DOHH2 (cell line): ENCODE results near the gene PRR23E.

ENCODE experiments used
- H3F3A ChIP-seq: fragments of 200-600 bp; sonication (generic), shearing (Covaris generic); 2 replicates; pipeline ENCODE4 v1.6.0; 2016; ENCODE audit warnings: antibody characterized with exemption, mild to moderate bottlenecking; ENCODE audit not compliant: control insufficient read depth, insufficient read depth
- H3K27ac ChIP-seq: fragments of 200-600 bp; sonication (generic); 2 replicates; pipeline ENCODE4 v1.5.1; 2014; ENCODE audit warnings: low read depth, mild to moderate bottlenecking, low read length, moderate library complexity
- H3K27me3 ChIP-seq: fragments of 200-600 bp; sonication (generic); 2 replicates; pipeline ENCODE4 v1.6.1; 2014; ENCODE audit warnings: mild to moderate bottlenecking, low read length, mixed read lengths; ENCODE audit not compliant: control insufficient read depth
- H3K36me3 ChIP-seq: fragments of 200-600 bp; sonication (generic); 2 replicates; pipeline ENCODE4 v1.6.1; 2014; ENCODE audit warnings: mild to moderate bottlenecking, low read length, moderate library complexity, mixed read lengths; ENCODE audit not compliant: control insufficient read depth
- H3K4me1 ChIP-seq: fragments of 200-600 bp; sonication (generic); 2 replicates; pipeline ENCODE4 v1.6.1; 2014; ENCODE audit warnings: mild to moderate bottlenecking, low read length, mixed read lengths; ENCODE audit not compliant: control insufficient read depth
- H3K4me2 ChIP-seq: fragments of 200-600 bp; sonication (generic); 2 replicates; pipeline ENCODE4 v1.6.0; 2014; ENCODE audit warnings: mild to moderate bottlenecking, low read length, moderate library complexity
- H3K4me3 ChIP-seq: fragments of 200-600 bp; sonication (generic); 2 replicates; pipeline ENCODE4 v1.5.1; 2014; ENCODE audit warnings: mild to moderate bottlenecking, low read length, mixed read lengths
- H3K79me2 ChIP-seq: fragments of 200-600 bp; sonication (generic); 2 replicates; pipeline ENCODE4 v1.6.1; 2014; ENCODE audit warnings: mild to moderate bottlenecking, low read length, mixed read lengths; ENCODE audit not compliant: control insufficient read depth
- H3K9me2 ChIP-seq: fragments of 200-600 bp; sonication (generic); replicated peaks from 2 replicates; pipeline ENCODE4 v1.6.1; 2014; ENCODE audit warnings: mild to moderate bottlenecking, low read length, mixed read lengths; ENCODE audit not compliant: control insufficient read depth
- H3K9me3 ChIP-seq: fragments of 200-600 bp; sonication (generic); 2 replicates; pipeline ENCODE4 v1.6.1; 2014; ENCODE audit warnings: antibody characterized with exemption, low read length, mixed read lengths; ENCODE audit not compliant: control insufficient read depth, insufficient read depth
- H4K20me1 ChIP-seq: fragments of 200-600 bp; sonication (generic); 2 replicates; pipeline ENCODE4 v1.6.0; 2014; ENCODE audit warnings: low read depth, mild to moderate bottlenecking, antibody characterized with exemption, low read length, moderate library complexity; ENCODE audit not compliant: control insufficient read depth, insufficient read depth
- EZH2phosphoT487 ChIP-seq: fragments of 200-600 bp; sonication (generic); IDR thresholded peaks from 2 replicates; pipeline ENCODE4 v1.6.1; 2017; ENCODE audit warnings: borderline replicate concordance, mild to moderate bottlenecking, antibody characterized with exemption, low read length, moderate library complexity, mixed read lengths
- TF ChIP-seq, protein P1 (sequence below): fragments of 200-600 bp; sonication (generic); IDR thresholded peaks from one replicate; pipeline ENCODE4 v1.5.1; 2014; ENCODE audit warnings: antibody characterized with exemption, mild to moderate bottlenecking, low read depth, low read length; ENCODE audit not compliant: poor library complexity, severe bottlenecking

PRR23E gene

DNA sequence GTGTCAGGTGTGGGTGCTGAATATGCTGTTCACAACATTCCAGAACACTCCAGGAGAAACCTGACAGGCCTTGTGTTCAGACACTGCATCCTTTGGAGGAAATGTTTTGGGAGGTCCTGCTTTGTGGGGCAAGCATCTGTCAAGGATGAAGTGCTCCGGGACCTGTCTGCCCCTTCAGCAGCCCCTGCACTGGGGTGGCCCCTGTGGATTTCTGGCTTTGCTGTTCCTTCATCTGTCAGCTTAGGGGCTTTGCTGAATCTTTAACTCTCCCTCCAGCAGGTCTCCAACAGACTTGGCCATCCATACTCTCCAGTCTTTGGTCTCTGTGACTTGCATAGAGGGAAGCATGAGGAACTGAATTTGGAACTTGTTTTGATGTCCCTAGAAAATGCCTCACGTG is 3.1 kb downstream of the PRR23E start:
- Histone ChIP-seq H3K36me3 (no peaks in the 10 kb centered on the region), H3K4me2 (no peak overlapping the region), H3K9me2 (no peaks in the 10 kb centered on the region), H3F3A (no peaks in the 10 kb centered on the region), H3K27me3 (0 out of 2 replicates have a peak, but pooled peaks cover 4% of the 10 kb centered on the region), H3K27ac (no peak overlapping the region), H3K9me3 (no peaks in the 10 kb centered on the region; the same call in 1 of the 2 replicates), H3K4me1 (no peaks in the 10 kb centered on the region), H4K20me1 (no peaks in the 10 kb centered on the region), H3K4me3 (no peak overlapping the region), H3K79me2 (no peaks in the 10 kb centered on the region)
- no peak for TF ChIP-seq EZH2phosphoT487
- TF ChIP-seq, protein P1, sequence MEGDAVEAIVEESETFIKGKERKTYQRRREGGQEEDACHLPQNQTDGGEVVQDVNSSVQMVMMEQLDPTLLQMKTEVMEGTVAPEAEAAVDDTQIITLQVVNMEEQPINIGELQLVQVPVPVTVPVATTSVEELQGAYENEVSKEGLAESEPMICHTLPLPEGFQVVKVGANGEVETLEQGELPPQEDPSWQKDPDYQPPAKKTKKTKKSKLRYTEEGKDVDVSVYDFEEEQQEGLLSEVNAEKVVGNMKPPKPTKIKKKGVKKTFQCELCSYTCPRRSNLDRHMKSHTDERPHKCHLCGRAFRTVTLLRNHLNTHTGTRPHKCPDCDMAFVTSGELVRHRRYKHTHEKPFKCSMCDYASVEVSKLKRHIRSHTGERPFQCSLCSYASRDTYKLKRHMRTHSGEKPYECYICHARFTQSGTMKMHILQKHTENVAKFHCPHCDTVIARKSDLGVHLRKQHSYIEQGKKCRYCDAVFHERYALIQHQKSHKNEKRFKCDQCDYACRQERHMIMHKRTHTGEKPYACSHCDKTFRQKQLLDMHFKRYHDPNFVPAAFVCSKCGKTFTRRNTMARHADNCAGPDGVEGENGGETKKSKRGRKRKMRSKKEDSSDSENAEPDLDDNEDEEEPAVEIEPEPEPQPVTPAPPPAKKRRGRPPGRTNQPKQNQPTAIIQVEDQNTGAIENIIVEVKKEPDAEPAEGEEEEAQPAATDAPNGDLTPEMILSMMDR = no peak

DNA sequence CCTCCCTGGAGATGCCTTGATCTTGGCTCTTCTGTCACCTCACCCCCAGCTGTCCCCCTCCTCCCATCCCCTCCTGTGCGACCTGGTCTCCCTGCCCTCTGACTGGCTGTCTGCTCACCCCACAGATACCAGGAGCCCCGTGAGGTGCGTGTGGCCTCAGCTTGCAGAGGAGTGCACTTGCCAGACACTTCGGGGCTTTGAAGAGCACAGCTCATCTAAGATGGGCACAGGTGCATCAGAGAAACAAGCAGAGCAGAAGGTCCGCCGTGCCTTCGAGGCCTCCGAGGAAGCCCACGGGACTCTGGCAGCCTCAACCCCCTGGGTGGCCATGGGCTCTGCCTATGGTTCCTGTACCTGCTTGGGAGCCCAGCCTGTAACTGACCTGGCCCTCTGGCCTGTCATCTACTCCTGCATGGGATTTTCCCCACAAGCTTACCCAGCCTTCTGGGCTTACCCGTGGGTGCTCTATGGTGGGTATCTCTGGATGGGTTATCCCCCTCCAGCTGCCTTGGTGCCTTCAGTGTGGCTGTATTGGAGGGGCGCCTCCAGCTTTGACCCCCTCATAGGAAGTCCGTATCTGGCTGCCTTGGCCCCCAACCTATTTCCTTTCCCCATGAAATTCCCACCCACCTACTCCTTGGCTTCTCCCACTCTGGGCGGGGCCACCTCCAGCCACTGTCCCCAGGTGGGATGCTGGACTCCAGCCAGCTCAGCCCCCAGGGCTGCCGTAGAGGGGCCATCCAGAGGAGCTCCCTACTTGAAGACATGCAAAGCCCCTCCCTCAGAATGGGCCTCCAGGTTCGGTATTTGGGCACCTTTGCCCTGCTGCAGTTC is 3.8 kb downstream of the PRR23E start:
- H3K4me2 ChIP-seq = no peak overlapping the region
- no peaks in the 10 kb centered on the region; the same call in 1 of the 2 replicates for H3K9me3 ChIP-seq
- H3K27me3 ChIP-seq = 0 out of 2 replicates have a peak, but pooled peaks cover 4% of the 10 kb centered on the region
- no peak overlapping the region for H3K27ac ChIP-seq
- no peaks in the 10 kb centered on the region for H3K79me2 ChIP-seq
- H3F3A ChIP-seq = no peaks in the 10 kb centered on the region
- H3K4me1 ChIP-seq = no peaks in the 10 kb centered on the region
- no peaks in the 10 kb centered on the region for H3K36me3 ChIP-seq
- no peak for TF ChIP-seq EZH2phosphoT487
- TF ChIP-seq, protein P1 = no peak
- no peaks in the 10 kb centered on the region for H4K20me1 ChIP-seq
- no peak overlapping the region for H3K4me3 ChIP-seq
- no peaks in the 10 kb centered on the region for H3K9me2 ChIP-seq

DNA sequence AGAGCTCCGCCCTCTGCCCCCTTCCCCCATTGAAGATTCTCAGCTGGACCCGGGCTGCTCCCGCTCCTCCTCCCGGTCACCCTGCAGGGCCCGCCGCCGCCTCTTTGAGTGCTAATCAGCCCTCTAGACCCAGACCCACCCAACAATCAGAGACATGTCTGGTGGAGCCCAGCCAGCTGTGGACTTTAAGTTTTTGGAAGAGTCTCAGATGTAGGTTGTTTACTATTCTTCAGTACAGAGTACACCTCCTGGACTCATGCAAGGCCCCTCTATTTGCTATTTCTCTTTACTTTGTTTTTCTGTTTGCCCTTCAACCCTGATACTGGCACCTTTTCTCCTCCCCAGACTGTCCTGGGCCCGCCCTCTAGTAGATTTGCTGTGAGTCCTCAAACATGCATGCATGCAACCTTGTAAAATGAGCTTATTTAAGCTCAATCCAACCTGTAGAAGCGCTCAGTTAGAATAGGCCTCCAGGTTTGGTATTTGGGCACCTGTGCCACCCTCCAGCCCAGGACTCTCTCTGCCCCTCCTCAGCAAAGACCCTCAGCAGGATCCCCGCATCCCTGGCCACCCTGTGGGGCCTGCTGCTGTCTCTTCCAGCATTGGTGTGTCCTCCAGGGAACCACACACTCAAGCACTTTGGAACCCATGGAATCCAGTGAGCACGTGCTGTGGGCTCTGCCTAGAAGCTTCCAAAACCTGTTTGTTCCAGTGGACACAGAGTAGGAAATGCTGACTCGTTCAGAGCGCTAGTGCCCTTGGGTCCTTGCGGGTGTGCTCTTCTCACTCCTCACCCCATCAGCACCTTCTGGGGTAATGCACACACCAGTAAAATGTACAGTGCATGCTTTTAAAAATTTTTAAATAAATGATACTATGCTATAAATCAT is 4.6 kb downstream of the PRR23E start:
- Histone ChIP-seq H3K4me2 (no peak overlapping the region), H3K27ac (no peak overlapping the region), H4K20me1 (no peaks in the 10 kb centered on the region), H3K9me2 (no peaks in the 10 kb centered on the region), H3K79me2 (no peaks in the 10 kb centered on the region), H3K27me3 (0 out of 2 replicates have a peak, but pooled peaks cover 4% of the 10 kb centered on the region), H3K36me3 (no peaks in the 10 kb centered on the region), H3K4me3 (no peak overlapping the region), H3K4me1 (no peaks in the 10 kb centered on the region), H3F3A (no peaks in the 10 kb centered on the region), H3K9me3 (no peaks in the 10 kb centered on the region; the same call in 1 of the 2 replicates)
- TF ChIP-seq, protein P1 = no peak
- TF ChIP-seq EZH2phosphoT487 = no peak
